HG03135 (cell line): ENCODE data around the gene AMPH.
"Not testable (repeated sequence)": the region's sequence is repeated elsewhere in the genome, so short reads cannot be mapped to it uniquely, and the experiment has no call there.

ENCODE experiments used
- ATAC-seq: cut with Tn5 transposase; IDR thresholded peaks from one replicate; pipeline ENCODE4 v1.9.1; 2021; ENCODE audit warnings: mild to moderate bottlenecking, moderate library complexity; ENCODE audit not compliant: unreplicated experiment

AMPH gene

DNA sequence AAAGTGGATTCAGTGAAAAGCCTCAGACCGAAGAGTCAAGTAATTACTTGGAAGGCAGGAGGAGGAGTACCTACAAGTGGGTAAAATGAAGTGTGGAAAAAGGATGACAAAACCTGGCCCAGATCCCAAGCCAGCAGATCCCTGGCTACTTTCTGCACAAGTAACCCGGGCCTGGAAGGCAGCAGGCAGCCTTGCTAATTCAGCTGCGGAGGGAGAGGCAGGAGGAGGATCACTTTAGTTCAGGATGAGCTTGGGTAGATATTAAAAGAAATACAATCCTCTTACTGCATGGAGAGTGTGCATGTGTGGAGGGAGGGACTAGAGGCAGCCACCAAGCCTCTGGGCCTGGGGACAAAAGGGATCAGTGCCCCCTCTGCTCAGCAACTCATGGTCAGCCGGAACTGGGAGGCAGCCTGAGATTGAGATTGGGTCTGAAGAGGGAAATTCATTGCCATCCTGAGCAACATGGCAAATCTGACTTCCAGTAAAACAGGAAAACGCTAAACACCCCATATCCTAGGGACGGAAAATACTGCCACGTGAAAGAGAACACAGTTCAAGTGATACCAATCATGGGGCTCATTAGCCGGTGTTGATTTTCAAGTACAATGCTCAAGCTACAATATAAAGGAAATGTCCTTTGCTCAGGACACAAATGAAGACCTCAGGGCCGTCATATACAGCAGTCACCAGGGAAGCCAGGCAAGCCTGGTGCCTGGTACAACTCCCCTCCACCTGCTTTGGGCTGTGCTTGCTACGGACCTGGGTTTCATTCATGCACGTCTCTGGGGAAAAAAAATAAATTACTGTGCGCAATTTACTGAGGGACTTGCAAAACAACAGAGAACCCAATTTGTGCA lies 1.3 kb downstream of the AMPH start:
- ATAC-seq = no peak

DNA sequence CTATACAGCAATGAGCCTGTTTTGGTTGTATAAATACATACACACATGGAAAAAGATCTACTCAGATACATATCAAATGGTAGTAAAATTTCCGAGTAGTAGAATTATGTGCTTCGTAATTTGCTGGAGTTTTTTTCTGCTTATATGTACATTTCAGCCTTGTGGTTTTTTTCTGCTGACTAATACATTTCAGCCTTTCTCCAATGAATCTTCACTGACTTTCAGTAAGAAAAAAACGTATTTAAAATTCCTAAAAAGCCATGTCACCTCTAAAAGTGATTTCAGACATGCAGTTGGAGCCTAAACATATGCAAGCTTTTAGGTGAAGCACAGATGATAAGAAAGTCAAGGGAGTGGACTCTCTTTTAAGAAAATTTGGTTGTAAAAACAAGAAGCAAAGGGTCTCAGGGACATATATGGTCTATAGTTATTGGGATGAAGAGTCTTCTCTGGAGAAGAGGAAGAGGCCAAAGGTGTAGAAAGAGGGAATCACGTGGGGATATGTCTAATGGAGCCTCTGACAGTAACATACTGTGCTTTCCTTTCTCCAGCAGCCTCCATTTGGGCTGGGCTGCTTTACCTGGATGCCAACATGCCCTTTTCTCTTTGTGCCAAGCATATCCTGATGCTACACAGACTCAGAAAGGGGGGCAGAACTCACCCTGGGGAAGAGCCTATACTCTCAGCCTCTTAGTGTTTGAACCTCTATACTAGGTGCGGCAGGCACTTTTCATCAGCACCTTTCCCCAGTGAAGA lies 2.4 kb downstream of the AMPH start:
- no peak for ATAC-seq

DNA sequence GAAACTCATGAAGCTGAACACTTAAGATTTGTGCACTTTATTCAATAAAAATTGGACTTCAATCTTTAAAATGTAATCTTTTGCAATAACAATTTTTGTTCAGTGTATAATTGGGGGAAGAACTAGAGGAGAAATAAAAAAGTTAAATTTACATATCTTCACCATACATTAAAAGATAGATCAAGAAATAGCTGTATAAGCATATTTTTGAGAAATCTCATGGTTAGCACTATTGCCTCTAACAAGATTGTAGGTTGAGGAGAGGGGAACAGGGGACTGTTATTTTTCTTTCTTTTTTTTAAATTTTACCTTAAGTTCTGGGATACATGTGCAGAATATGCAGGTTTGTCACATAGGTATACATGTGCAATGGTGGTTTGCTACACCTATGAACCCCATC lies 5.3 kb downstream of the AMPH start:
- no peak for ATAC-seq

GRCh38 chr7:38615665-38616064 lies 15.5 kb downstream of the AMPH start:
- no peak for ATAC-seq

GRCh38 chr7:38607466-38607865 lies 23.7 kb downstream of the AMPH start:
- ATAC-seq = no peak

- no peak for ATAC-seq
These were observed 30.4 kb downstream of the AMPH start for GRCh38 chr7:38600741-38601140.

- ATAC-seq = no peak
These were observed 36.2 kb downstream of the AMPH start for GRCh38 chr7:38594949-38595348.

GRCh38 chr7:38592737-38593288 lies 38.4 kb downstream of the AMPH start:
- ATAC-seq = no peak

DNA sequence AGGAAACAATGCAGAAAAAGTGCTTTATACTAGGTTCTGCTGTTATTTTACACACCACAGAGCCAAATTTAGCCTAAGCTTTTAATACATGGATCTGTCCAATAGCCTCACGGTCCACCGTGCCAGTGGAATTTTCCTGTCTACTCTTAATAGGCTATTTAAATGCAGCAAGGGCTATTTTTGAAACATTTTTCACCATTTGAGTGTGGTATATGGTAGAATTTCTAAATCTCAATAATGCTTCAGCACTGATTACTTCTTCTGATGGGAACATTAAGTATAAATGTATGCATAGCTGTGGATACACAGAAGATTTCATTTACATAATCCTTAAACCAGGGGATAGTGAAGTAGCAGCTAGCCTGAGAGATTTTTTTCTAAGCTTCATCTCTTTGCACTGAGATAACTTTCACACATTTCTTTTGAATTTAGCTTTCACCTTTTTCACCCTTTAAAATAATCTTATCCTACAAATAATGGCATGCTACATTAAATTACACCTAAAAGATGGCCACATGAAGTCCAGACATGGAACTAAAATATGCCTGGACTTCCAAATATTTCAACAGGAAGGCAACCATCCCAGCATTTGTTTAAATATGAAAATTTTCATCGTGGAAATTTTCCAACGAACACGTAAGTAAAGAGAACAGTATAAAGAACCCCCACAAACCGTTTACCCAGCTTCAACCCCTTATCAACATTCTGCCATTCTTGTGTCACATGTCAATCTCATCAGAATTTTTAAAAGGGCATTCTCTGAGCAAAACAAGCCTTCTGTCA lies 45.4 kb downstream of the AMPH start:
- no peak for ATAC-seq

GRCh38 chr7:38584443-38585210 lies 46.5 kb downstream of the AMPH start:
- no peak for ATAC-seq

DNA sequence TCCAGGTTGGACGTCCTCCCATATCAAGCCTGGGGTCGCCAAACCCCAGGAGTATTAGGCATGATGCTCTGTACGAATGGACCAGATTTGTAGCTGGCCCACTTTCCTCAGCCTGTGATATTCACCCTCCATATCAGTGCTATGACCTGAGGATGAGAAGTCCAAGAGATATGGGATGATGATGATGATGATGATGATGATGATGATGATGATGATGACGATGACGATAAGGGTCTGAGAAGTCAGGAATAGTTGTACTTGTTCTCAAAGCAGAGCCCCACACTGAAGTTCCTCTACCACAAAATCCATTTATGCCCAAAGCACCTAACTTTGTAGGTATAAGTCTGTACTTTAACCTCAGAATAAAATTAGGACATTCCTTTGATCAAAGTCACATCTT lies 50.7 kb downstream of the AMPH start:
- ATAC-seq = no peak

GRCh38 chr7:38574086-38574485 lies 57.1 kb downstream of the AMPH start:
- ATAC-seq = no peak

DNA sequence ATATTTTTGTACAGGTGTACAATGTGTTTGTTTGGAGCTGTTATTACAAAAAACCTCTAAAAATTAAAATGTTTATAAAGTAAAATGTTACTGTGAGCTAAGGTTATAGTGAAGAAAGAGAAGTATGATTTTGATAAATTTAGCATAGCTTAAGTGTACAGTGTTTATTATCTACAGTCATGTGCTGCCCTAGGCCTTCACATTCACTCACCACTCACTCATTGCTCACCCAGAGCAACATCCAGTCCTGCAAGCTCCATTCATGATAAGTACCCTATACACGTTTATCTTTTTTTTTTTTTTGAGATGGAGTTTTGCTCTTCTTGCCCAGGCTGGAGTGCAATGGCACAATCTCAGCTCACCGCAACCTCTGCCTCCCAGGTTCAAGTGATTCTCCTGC lies 59.6 kb downstream of the AMPH start:
- not testable (repeated sequence) for ATAC-seq

- ATAC-seq = no peak
These were observed 62.7 kb downstream of the AMPH start for GRCh38 chr7:38568497-38568896.

- no peak for ATAC-seq
These were observed 65.9 kb downstream of the AMPH start for GRCh38 chr7:38565289-38565688.

DNA sequence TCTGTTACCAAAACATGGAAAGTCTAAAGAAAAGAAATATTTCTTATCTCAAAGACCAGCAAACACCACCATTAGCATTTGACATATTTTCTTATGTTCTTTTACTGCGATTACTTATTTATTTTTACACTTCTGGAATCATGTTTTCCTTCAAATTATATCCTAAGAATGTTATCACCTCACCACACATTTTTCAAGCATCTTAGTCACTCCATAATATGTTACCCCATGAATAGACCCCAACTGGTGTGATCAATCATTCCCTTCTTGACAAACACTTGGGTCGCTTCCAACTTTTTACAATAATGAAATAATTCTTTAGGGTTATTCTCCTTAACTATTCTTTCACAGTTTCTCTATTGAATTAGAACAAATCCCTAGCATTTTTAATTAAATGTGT lies 67.4 kb downstream of the AMPH start:
- ATAC-seq = no peak

DNA sequence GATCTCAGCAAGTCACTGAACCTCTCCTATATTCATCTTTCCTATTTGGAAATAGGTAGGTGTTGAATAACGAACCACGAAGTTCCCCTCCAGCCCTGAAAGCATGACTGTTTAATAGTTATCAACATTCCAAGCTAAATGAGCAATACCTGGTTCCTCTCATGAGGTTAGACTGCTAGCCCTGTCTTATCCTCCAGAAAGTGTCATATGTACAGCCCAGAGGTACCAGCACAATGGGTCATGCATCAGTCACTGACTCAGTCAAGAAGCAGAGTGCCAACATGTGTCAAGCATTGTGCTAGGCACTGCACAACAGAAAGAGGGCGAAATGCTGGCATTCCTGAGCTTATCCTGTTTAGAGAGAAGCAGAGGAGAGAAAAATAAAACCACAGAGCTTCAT lies 70.0 kb downstream of the AMPH start:
- no peak for ATAC-seq

DNA sequence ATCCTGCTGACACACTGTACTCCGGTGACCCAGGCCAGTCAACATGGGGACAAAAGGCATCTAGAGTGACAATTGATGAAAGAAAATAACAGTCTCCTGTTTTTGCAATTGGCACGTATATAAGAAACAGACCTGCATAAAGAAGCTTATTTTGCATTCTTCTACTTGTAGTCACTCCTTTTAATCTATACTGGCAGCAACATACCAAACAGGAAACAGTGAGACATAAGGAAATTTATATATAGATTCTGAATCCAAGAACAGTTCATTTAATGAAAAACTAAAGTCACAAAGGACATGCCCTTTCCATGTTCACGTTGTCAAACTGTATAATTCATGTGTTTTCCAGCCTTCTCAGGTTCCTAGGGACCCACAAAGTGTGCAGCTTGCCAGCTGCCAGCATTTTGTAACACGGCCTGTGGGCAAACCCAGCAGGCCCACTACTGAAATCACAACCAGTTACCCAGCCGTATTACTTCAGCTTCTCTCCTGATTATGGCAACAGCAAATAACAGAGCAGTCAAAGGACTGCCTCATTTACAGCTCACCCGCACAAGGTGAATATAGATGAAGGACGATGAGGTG lies 72.3 kb downstream of the AMPH start:
- ATAC-seq = no peak

DNA sequence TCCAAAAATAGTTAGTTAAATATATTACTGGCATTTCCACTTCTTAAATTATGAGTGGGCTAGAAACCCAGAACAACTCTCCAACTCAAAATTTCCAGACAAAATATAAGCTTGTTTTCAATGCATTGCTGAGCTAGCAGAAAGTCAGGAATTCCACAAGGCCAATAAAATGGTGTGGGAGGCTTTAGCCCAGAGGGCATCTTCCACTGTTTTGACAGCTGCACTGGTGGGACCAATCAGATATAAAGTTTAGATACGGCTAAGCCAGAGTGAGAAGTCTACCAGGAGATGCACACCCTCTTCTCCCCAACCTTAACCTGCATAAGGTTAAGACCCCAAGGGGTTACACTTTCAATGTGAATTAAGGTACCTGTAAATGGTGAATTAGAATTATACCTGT lies 76.6 kb downstream of the AMPH start:
- no peak for ATAC-seq

DNA sequence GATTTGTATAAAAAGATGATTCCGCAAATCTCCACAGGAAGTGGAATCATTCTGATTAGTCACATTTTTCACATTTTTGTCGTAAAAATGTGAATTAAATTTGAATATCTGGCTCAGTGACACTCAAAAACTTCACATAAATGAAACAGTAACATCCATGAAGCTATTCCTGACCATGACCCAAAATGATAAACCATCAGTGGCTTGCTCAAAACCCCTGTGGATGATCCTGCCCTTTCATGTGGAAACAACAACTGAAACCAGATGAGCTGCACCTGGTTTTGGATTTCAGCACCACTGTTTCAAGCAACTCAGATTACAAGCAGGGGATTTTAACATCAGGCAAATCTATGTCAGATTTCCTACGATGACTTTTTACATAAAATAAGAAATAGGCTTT lies 80.3 kb downstream of the AMPH start:
- ATAC-seq = no peak
